ENCODE results near the gene CAND2.

The CAND2 gene

DNA sequence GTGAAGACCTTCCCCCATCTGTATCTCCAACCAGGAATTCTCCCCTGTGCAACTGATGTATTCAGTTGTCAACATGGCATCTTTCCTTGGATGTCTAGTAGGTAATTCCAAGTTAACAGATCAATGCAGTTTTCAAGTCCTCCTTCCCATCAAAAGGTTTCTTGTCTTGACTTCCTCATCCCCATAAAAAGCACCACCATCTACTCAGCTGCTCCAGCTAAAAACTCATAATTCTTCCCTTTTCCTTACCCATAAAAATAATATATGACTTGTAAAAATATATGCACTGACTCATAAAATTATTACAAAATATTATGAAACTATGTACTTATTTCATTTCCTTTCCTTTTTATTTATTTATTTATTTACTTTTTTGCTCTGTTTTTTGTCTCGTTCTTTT lies 5.0 kb upstream of the CAND2 start:
- no peaks in the 10 kb centered on the region for H3K9me3 ChIP-seq (ENCODE audit: insufficient read depth, low read depth, low read length)
- no peak overlapping the region for H3K4me3 ChIP-seq (ENCODE audit: low read length)
- WGBS = 92% methylated on average over 1 of the region's 1 CpG
- no peaks in the 10 kb centered on the region for H3K4me1 ChIP-seq (ENCODE audit: insufficient read depth, low read length)
- H3K27me3 ChIP-seq (ENCODE audit: insufficient read depth, low read length) = no peaks in the 10 kb centered on the region; the same call in 1 of the 2 replicates
- H3K36me3 ChIP-seq (ENCODE audit: insufficient read depth, low read length) = no peaks in the 10 kb centered on the region
- no peak overlapping the region for H3K9ac ChIP-seq (ENCODE audit: low read depth, low read length)
- no peak overlapping the region for H3K27ac ChIP-seq (ENCODE audit: low read depth, low read length)

DNA sequence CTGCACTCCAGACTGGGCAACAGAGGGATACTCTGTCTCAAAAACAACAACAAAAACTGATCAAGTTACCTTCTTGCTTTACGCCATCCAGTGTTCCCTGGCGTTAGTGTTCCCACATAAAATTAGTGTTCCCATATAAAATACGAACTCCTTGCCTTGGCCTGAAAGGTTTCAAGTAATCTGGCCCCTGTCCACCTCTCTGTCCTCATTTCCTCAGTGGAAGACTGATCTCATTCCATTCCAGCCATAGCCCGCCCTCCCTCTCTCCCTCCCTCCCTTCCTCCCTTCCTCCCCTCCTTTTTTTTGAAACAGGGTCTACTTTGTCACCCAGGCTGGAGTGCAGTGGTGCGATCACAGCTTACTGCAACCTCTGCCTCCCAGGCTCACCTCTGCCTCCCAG lies 2.8 kb upstream of the CAND2 start:
- H3K9ac ChIP-seq (ENCODE audit: low read depth, low read length) = no peak overlapping the region
- H3K4me1 ChIP-seq (ENCODE audit: insufficient read depth, low read length) = no peaks in the 10 kb centered on the region
- H3K27me3 ChIP-seq (ENCODE audit: insufficient read depth, low read length) = no peaks in the 10 kb centered on the region; the same call in 1 of the 2 replicates
- no peaks in the 10 kb centered on the region for H3K36me3 ChIP-seq (ENCODE audit: insufficient read depth, low read length)
- no peak overlapping the region for H3K27ac ChIP-seq (ENCODE audit: low read depth, low read length)
- no peaks in the 10 kb centered on the region for H3K9me3 ChIP-seq (ENCODE audit: insufficient read depth, low read depth, low read length)
- WGBS = 89% methylated on average over 5 of the region's 5 CpGs
- no peak overlapping the region for H3K4me3 ChIP-seq (ENCODE audit: low read length)

DNA sequence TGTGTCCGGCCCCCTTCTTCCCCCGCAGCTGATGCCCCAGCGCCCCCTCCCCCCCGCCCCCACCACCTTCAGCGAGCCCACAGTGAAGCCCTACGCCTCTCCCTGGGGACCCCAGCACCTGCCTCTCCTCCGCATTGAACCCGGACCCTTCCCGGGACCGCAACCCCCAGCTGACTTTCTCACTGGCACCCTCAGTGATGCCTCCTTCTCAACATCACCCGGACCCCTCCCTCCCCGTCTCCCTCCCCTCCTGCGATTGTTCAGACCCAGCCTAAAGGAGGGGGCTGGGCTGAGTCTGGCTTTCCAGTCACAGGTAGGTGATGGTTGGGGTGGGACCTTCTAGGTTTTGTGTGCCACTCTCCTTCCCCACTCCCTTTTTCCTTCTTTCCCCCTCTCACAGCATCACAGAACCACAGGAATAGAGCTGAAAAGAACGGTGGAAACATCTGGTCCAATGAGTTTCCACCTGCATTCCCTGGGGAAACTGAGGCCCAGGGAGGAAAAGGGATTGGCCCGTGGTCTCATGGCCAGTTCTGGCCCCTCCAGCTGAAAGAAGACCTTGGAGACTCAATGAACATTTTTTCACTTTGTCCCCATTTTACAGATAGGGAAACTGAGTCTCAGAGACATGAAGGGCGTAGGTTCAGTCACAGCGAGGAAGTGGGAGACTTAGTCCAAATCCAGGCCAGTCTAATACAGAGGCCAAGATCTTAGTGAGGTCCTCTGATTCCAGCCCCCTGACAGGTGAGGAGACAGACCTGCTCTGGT lies 828 bp downstream of the CAND2 start:
- H3K4me1 ChIP-seq (ENCODE audit: insufficient read depth, low read length) = no peaks in the 10 kb centered on the region
- WGBS = 29% methylated on average over 13 of the region's 17 CpGs
- no peak overlapping the region for H3K27ac ChIP-seq (ENCODE audit: low read depth, low read length)
- H3K4me3 ChIP-seq (ENCODE audit: low read length) = peak overlapping the region; percentile 89
- no peaks in the 10 kb centered on the region for H3K9me3 ChIP-seq (ENCODE audit: insufficient read depth, low read depth, low read length)
- H3K36me3 ChIP-seq (ENCODE audit: insufficient read depth, low read length) = no peaks in the 10 kb centered on the region
- H3K27me3 ChIP-seq (ENCODE audit: insufficient read depth, low read length) = no peaks in the 10 kb centered on the region; the same call in 1 of the 2 replicates
- H3K9ac ChIP-seq (ENCODE audit: low read depth, low read length) = no peak overlapping the region

DNA sequence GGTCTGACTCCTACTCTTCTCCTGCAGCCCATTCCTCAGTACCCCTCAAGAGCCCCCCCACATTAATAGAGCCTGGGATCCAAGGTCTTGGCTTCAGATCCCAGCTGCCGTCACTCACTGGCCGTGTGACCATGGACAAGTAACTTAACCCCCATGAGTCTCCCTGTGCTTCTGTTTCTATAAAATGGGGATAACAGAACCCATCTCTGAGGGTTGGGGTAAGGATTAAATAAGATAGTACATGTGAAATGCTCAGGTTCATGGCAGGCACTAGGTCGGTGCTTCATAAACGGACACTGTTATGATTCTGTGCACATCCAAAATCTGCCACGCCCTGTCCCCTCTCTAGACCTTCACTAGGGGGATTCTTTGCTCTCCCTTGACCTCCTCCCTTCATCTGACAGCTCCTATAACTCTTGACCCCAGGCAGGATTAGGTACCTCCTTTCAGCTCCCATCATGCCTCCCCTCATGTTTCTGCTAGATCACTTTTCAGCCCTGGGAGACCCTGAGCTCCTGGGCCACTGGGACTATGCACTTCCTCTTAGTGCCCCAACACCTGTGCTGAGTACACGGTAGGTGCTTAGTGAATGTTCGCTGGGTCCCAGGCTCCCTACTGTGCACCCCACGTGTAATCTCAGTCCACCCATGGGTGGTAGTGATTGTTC lies 1.5 kb downstream of the CAND2 start:
- no peaks in the 10 kb centered on the region; the same call in 1 of the 2 replicates for H3K27me3 ChIP-seq (ENCODE audit: insufficient read depth, low read length)
- H3K27ac ChIP-seq (ENCODE audit: low read depth, low read length) = no peak overlapping the region
- H3K36me3 ChIP-seq (ENCODE audit: insufficient read depth, low read length) = no peaks in the 10 kb centered on the region
- H3K4me1 ChIP-seq (ENCODE audit: insufficient read depth, low read length) = no peaks in the 10 kb centered on the region
- 91% methylated on average over 8 of the region's 8 CpGs for WGBS
- no peaks in the 10 kb centered on the region for H3K9me3 ChIP-seq (ENCODE audit: insufficient read depth, low read depth, low read length)
- H3K9ac ChIP-seq (ENCODE audit: low read depth, low read length) = no peak overlapping the region
- no peak overlapping the region for H3K4me3 ChIP-seq (ENCODE audit: low read length)

DNA sequence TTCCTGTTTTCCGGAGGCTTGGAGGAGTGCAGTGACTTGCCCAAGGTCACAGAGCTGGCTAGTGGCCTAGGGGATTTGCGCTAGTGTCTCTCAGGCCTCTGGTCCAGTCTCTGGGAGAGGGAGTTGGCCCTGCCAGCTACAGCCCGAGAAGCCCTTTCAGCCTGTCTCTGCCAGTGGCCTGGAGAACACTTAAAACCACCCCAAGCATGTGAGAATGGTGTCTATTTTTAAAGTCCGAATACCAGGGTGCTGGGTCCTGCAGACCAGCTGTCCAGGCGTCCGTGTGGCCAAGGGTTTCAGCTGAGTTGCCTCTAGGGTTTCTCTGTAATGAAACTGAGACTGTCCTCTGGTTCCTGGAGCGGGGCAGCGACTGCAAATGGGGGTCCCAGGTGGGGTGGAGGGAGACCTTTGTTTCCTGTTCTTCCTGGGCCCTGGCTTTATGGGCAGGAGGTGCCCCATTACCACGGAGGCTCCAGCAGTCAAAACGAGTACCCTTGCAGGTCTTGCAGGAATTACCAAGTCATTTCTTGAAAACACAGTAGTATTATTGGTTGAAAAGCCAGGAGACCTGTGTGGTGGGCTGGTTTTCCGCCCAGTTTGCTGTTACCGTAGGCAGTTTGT lies 2.2 kb downstream of the CAND2 start:
- Histone ChIP-seq H3K27ac (ENCODE audit: low read depth, low read length) (no peak overlapping the region), H3K4me3 (ENCODE audit: low read length) (no peak overlapping the region), H3K9ac (ENCODE audit: low read depth, low read length) (no peak overlapping the region), H3K4me1 (ENCODE audit: insufficient read depth, low read length) (no peaks in the 10 kb centered on the region), H3K27me3 (ENCODE audit: insufficient read depth, low read length) (no peaks in the 10 kb centered on the region; the same call in 1 of the 2 replicates), H3K9me3 (ENCODE audit: insufficient read depth, low read depth, low read length) (no peaks in the 10 kb centered on the region), H3K36me3 (ENCODE audit: insufficient read depth, low read length) (peaks cover under 1% of the 10 kb centered on the region; the same call in 1 of the 2 replicates)
- 90% methylated on average over 12 of the region's 12 CpGs for WGBS

DNA sequence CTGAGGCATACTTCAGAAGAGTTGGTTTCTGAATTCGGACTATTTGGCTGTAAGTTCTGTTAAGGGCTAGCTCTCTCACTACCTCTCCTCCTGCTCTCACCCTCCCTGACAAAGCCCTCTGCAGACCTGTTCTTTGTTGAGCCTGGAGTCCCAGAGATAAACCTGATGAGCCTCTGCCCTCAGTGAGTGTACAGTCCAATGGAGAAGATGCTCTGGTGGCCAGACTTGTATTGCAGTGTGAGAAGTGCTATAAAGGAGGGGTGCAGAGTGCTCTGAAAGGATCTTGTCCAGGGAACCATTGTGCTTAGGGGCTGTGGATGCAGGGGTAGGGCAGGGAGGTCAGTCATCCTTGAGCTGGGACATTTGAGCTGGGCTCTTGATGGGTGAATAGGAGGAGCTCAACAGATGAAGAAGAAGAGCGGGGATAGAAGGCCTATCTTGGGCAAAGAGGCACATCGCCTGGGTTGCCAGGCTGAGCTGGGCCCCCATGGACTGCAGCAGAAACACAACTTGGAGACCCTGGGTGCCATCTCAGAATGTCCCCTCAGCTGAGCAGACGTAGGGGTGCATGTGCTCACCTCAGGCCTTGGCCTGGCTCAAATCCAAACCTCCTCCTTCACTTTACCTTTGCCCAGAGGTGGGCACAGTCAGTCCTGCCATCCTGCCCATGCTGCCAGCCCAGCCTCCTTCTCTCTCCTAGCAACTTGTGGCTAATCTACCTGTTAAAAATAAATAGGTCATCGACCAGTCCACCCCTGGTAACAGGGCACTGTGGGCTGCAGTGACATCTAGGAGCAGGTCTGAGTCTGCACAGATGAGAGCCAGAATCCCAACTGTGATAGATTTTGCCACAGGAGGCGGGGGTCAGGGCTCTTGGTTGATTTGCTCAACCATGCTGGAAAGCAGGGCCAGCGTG lies 3.3 kb downstream of the CAND2 start:
- H3K4me3 ChIP-seq (ENCODE audit: low read length) = no peak overlapping the region
- no peaks in the 10 kb centered on the region for H3K9me3 ChIP-seq (ENCODE audit: insufficient read depth, low read depth, low read length)
- H3K27ac ChIP-seq (ENCODE audit: low read depth, low read length) = no peak overlapping the region
- 90% methylated on average over 7 of the region's 7 CpGs for WGBS
- H3K36me3 ChIP-seq (ENCODE audit: insufficient read depth, low read length) = peaks cover 8% of the 10 kb centered on the region; the same call in 1 of the 2 replicates
- no peak overlapping the region for H3K9ac ChIP-seq (ENCODE audit: low read depth, low read length)
- H3K27me3 ChIP-seq (ENCODE audit: insufficient read depth, low read length) = no peaks in the 10 kb centered on the region; the same call in 1 of the 2 replicates
- no peaks in the 10 kb centered on the region for H3K4me1 ChIP-seq (ENCODE audit: insufficient read depth, low read length)

DNA sequence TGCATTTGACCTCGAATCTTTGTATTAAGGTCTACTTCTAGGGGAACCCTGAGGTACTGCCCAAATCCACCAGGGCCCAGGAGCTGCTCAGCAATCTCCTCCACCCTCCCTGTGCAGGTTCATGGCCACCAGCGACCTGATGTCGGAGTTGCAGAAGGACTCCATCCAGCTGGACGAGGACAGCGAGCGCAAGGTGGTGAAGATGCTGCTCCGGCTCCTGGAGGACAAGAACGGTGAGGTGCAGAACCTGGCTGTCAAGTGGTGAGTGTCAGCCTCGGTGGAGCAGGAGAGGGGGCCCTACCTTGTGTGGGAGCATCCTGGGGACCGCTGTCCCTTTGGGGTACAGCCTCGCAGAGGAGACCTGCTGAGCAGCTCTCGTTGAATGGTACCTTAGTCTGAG lies 6.9 kb downstream of the CAND2 start:
- Histone ChIP-seq H3K4me1 (ENCODE audit: insufficient read depth, low read length) (no peaks in the 10 kb centered on the region), H3K9me3 (ENCODE audit: insufficient read depth, low read depth, low read length) (no peaks in the 10 kb centered on the region), H3K27me3 (ENCODE audit: insufficient read depth, low read length) (no peaks in the 10 kb centered on the region), H3K4me3 (ENCODE audit: low read length) (no peak overlapping the region), H3K36me3 (ENCODE audit: insufficient read depth, low read length) (peaks cover 16% of the 10 kb centered on the region; the same call in 1 of the 2 replicates), H3K27ac (ENCODE audit: low read depth, low read length) (no peak overlapping the region), H3K9ac (ENCODE audit: low read depth, low read length) (no peak overlapping the region)
- 95% methylated on average over 12 of the region's 12 CpGs for WGBS

DNA sequence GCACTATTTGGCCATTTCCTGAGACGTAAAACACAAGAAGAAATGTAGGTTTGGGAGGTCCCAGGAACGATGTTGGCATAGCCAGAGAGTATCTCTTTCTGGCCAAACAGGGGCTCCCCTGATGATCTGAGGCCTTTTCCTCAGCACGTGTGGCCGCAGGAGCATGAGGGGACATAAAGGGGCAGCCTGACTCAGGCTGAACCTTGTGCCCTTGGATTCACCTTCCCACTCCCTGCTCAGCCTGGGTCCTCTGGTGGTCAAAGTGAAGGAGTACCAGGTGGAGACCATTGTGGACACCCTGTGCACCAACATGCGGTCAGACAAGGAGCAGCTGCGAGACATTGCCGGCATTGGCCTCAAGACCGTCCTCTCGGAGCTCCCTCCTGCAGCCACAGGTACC lies 10.6 kb downstream of the CAND2 start:
- no peaks in the 10 kb centered on the region for H3K9me3 ChIP-seq (ENCODE audit: insufficient read depth, low read depth, low read length)
- 93% methylated on average over 9 of the region's 9 CpGs for WGBS
- H3K27ac ChIP-seq (ENCODE audit: low read depth, low read length) = no peak overlapping the region
- H3K27me3 ChIP-seq (ENCODE audit: insufficient read depth, low read length) = no peaks in the 10 kb centered on the region
- H3K9ac ChIP-seq (ENCODE audit: low read depth, low read length) = no peak overlapping the region
- no peak overlapping the region for H3K4me3 ChIP-seq (ENCODE audit: low read length)
- peaks cover 16% of the 10 kb centered on the region; the same call in 1 of the 2 replicates for H3K36me3 ChIP-seq (ENCODE audit: insufficient read depth, low read length)
- H3K4me1 ChIP-seq (ENCODE audit: insufficient read depth, low read length) = peaks cover 7% of the 10 kb centered on the region

DNA sequence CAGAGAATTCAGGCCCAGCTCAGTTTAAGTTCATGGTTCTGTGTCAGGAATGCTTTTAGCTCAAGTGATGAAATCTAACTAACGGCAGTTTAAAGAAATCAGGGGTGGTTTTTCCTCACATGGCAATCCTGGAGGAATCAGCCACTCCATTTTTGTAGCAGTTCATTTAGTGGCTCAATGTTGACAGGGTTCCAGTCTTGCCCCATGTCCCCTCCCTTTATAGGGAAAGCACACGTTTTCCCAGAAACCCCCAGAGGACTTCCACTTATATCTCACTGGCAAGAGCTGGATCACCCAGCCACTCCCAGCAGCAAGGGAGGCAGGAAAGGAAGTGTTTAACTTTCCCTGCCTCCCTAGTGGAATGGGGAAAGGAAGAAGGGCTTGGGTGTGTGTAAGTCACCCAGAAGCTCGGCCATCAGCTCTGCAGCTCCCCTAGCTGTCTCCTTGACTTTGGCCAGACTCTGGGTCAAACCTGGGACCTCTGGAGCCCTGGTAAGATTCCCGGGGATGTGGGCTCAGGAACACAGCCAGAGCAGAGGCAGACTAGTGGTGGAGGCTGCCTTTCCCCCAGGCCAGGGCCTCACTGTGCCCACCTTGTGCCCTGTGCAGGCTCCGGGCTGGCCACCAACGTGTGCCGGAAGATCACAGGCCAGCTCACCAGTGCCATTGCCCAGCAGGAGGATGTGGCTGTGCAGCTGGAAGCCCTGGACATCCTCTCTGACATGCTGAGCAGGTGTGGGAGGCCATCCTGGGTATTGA lies 11.3 kb downstream of the CAND2 start:
- no peaks in the 10 kb centered on the region for H3K27me3 ChIP-seq (ENCODE audit: insufficient read depth, low read length)
- H3K36me3 ChIP-seq (ENCODE audit: insufficient read depth, low read length) = peaks cover 16% of the 10 kb centered on the region; the same call in 1 of the 2 replicates
- no peak overlapping the region for H3K27ac ChIP-seq (ENCODE audit: low read depth, low read length)
- H3K9ac ChIP-seq (ENCODE audit: low read depth, low read length) = no peak overlapping the region
- H3K9me3 ChIP-seq (ENCODE audit: insufficient read depth, low read depth, low read length) = no peaks in the 10 kb centered on the region
- WGBS = 85% methylated on average over 7 of the region's 7 CpGs
- H3K4me3 ChIP-seq (ENCODE audit: low read length) = no peak overlapping the region
- peaks cover 7% of the 10 kb centered on the region for H3K4me1 ChIP-seq (ENCODE audit: insufficient read depth, low read length)

DNA sequence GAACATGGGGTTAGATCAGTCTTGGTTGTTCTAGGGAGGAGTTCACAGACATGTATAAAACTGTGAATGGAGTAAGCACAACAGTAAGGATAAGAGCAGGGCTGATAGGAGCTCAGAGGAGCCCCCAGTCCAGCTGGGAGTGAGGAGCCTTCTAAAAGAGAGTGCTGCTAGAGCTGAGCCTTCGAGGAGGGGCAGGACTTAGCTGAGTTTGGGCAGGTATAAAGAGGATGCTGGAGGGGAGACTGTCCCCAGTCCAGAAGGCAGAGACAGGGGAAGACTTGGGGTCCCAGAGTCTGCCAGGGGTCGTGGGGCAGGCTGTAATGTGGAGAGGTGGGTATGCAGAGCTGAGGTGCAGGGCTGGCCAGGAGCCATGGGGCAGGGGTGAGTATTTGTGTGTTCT lies 12.1 kb downstream of the CAND2 start:
- Histone ChIP-seq H3K36me3 (ENCODE audit: insufficient read depth, low read length) (peaks cover 16% of the 10 kb centered on the region; the same call in 1 of the 2 replicates), H3K4me1 (ENCODE audit: insufficient read depth, low read length) (peaks cover 7% of the 10 kb centered on the region), H3K4me3 (ENCODE audit: low read length) (no peak overlapping the region), H3K9ac (ENCODE audit: low read depth, low read length) (no peak overlapping the region), H3K27ac (ENCODE audit: low read depth, low read length) (no peak overlapping the region), H3K9me3 (ENCODE audit: insufficient read depth, low read depth, low read length) (no peaks in the 10 kb centered on the region), H3K27me3 (ENCODE audit: insufficient read depth, low read length) (no peaks in the 10 kb centered on the region)
- 78% methylated on average over 2 of the region's 2 CpGs for WGBS

Data from HUES64 (cell line).